Measurements from ENCODE around the gene HECTD1.
"Not testable (repeated sequence)": the region's sequence is repeated elsewhere in the genome, so short reads cannot be mapped to it uniquely, and the experiment has no call there.

Gene HECTD1

DNA sequence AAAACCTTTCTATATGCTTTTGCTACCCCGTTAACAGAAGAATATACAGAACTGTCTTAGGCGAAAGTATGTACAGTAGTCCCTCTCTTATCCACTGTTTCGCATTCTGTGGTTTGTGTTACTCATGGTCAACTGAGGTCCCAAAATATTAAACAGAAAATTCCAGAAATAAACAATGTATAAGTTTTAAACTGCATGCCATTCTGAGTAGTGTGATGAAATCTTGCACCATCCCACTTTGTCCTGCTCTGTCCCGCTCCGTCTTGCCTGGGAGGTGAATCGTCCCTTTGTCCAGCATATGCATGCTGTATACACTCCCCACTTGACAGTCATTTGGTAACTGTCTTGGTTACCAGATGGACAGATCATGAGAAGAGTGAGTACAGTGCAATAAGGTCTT is 111.3 kb downstream of the HECTD1 start:
- TF ChIP-seq, protein P1, sequence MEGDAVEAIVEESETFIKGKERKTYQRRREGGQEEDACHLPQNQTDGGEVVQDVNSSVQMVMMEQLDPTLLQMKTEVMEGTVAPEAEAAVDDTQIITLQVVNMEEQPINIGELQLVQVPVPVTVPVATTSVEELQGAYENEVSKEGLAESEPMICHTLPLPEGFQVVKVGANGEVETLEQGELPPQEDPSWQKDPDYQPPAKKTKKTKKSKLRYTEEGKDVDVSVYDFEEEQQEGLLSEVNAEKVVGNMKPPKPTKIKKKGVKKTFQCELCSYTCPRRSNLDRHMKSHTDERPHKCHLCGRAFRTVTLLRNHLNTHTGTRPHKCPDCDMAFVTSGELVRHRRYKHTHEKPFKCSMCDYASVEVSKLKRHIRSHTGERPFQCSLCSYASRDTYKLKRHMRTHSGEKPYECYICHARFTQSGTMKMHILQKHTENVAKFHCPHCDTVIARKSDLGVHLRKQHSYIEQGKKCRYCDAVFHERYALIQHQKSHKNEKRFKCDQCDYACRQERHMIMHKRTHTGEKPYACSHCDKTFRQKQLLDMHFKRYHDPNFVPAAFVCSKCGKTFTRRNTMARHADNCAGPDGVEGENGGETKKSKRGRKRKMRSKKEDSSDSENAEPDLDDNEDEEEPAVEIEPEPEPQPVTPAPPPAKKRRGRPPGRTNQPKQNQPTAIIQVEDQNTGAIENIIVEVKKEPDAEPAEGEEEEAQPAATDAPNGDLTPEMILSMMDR (conservative IDR thresholded peaks at IDR 0.05) = no peak
- no peak overlapping the region for H3K27ac ChIP-seq

DNA sequence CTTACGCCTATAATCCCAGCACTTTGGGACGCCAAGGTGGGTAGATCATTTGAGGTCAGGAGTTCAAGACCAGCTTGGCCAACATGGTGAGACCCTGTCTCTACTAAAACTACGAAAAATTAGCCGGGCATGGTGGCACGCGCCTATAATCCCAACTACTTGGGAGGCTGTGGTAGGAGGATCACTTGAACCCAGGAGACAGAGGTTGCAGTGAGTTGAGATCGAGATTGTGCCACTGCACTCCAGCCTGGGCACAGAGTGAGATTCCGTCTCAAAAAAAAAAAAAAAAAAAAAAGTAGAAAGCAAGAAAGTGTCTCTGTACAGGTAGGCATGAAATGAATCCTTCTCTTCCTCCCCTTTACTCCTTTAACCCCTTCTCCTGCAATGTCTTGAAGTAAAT is 111.8 kb downstream of the HECTD1 start:
- H3K27ac ChIP-seq = not testable (repeated sequence)

DNA sequence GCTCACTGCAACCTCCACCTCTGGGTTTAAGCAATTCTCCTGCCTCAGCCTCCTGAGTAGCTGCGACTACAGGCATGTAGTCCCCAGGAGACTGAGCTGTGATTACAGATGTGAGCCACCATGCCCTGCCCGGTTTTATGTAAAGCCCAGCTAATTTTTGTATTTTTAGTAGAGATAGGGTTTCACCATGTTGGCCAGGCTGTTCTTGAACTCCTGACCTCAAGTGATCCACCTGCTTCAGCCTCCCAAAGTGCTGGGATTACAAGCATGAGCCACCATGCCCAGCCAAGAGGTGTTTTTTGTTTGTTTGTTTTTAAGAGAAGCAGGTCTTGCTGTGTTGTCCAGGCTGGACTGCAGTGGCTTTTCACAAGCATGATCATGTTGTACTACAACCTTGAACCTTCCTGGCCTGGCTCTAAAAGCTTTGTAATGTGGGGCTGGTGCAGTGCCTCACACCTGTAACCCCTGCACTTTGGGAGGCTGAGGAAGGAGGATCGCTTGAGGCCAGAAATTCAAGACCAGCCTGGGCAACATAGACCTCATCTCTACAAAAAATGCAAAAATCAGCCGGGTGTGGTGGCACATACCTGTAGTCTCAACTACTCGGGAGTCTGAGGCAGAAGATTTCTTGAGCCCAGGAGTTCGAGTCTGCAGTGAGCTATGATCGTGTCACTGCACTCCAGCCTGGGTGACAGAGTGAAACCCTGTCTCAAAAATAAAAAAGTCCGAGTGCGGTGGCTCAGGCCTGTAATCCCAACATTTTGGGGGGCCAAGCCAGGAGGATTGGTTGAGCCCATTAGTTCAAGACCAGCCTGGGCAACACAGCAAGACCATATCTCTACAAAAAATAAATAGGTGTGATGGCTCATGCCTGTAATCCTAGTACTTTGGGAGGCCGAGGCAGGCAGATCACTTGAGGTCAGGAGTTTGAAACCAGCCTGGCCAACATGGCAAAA is 113.4 kb downstream of the HECTD1 start:
- H3K27ac ChIP-seq = not testable (repeated sequence)

DNA sequence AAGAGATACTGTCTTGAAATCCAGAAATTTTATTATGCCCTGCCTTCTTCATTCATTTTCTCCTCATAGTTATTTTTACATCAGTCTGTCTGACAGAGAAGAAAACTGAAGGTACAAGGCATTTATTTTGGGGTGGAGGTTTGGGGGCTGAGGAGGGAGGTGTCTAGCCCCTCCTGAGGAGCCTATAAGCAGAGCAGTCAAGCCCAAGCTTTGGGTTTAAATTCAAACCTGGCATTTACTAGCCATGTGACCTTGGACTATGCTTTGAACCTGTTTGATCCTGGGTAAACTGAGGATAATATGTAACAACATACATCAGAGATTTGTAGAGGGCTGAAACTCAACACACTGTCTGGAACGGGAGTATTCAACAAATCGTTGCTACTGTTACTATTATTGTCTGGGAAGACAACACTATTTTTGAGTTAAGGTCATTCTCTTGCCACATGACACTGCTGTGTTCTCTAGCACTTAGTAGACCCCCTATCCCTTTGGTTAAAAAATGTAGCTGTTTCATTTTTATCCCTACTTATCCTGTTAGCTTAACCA is 115.4 kb downstream of the HECTD1 start:
- TF ChIP-seq, protein P1 (conservative IDR thresholded peaks at IDR 0.05) = no peak
- H3K27ac ChIP-seq = peak overlapping the region; percentile 89

DNA sequence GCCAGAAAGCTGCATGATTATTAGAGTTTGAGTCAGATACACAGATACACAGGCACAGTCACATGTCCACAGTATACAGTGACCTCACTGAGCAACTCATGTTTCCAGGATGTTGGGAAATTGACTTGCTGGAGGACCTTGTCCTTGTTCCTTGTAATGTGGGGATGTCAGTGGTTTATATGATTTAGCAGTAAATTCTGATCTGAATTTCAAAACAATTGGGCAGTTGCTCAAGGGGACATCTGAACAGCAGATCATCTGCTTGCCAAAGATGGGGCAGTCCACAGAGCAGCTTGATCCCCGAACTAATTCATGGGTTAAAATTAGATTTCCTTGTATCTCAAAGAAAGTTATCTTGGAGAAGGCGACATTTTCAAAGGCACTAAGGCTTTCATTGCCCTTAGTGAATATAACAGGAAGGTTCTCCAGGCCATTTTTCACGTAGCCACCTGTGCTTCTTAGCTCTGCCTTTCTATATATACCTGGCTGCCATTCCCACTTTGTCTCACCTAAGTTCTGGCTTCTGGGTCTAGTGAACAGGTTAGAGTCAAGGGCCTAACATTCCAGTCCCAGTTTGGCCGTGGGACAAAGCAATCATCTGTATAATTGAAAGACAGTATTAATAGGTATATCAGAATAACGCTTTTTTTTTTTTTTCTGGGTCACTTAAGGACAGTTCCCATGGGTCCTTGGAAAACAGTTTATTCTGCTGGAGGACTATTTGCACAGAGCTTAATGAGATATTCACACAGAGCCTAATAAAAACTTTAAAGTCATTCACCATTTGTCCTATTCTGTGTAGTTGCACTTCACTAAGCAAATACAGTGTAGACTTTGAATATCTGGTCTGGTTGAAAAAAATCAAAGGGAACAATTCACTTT is 116.5 kb downstream of the HECTD1 start:
- peak overlapping the region; percentile 89 for H3K27ac ChIP-seq
- TF ChIP-seq, protein P1 (conservative IDR thresholded peaks at IDR 0.05) = no peak

DNA sequence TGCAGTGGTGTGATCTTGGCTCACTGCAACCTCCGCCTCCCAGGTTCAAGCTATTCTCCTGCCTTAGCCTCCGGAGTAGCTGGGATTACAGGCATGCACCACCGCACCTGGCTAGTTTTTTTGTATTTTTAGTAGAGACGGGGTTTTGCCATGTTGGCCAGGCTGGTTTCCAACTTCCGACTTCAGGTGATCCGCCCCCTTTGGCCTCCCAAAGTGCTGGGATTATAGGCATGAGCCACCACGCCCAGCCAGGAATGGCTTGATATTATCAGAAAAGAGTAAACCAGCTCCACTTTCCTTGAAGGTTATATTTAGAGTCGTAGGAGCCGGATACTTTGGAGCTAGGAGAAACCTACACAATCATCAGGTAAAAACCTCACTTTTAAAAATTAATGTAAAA is 121.1 kb downstream of the HECTD1 start:
- H3K27ac ChIP-seq = not testable (repeated sequence)

DNA sequence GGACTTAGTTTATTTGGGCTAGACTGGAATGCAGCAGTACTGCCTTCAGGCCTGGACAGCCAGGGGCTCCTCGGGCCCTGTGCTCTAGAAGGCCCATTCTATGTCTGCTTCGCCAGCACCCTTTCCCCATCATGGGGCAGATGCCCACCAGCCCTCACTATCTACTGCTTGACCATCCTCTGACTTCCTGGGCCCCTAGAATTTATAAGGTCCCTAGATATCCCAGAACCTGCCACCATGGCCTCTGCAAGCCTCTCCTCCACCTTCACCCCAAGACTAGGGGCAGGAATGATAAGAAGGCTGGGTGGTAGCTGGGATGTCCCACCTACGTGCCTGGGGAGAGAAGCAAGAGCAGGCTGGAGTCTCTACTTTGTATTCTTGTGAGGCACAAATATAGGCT is 122.6 kb downstream of the HECTD1 start:
- H3K27ac ChIP-seq = no peak overlapping the region
- TF ChIP-seq, protein P1 (conservative IDR thresholded peaks at IDR 0.05) = no peak

DNA sequence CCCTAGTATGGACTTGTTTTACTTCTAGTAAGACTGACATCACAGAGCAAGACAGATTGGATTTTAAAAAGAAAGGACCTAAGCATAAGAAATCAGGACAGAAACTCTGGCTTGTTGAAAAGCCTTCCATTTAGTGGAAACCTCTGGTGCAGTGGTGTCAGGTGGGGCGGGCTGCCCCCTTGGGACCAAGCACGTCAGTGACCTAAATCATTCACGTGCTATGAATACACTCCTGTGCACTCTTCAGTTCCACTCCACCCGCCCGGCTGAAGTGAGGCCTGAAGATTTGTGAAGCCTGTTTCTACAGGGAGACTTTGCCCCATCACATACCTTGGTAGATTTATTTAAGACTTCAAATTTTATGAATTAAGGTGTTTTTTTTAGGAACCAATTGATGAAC is 123.2 kb downstream of the HECTD1 start:
- TF ChIP-seq, protein P1 (conservative IDR thresholded peaks at IDR 0.05) = no peak
- no peak overlapping the region for H3K27ac ChIP-seq

Measured in VCaP (cell line).